SK-MEL-5 (cell line): ENCODE data around the gene ANKRD13D. TPM values are rescaled to one million over a fixed set of nuclear protein-coding genes. Genes with fewer than 3 reads are reported as not detected.
A peak's percentile ranks its signal among the peaks of the same experiment; 100 is the strongest.

Experiments
- DNase-seq: peaks from one replicate; pipeline ENCODE4 v3.0.0-alpha.2; 2016; ENCODE audit warnings: low read depth, low spot score
- in situ Hi-C: cut with HindIII; loops from 2 replicates; pipeline ENCODE4 v1.10.0; 2016; ENCODE audit warnings: low sequenced_read_pairs, high pct_unique_total_duplicates, low pct_unique_long_range_greater_than_20kb
- polyA plus RNA-seq, 2 experiments: library from polyadenylated mRNA; depleted of rRNA; stranded (reverse); fragments of >200 nt; gene quantifications; 2 replicates each; pipeline ENCODE4 v1.2.3, GENCODE V29; 2015
- total RNA-seq: library from RNA; depleted of rRNA; stranded (reverse); fragments of >200 nt; shearing (Covaris generic); gene quantifications from 2 replicates; pipeline ENCODE4 v1.2.3, GENCODE V29; 2014; rRNA removed

The ANKRD13D gene
- 16.9 and 17.8 TPM in 2 replicates for total RNA-seq
- 25.8 and 34.8 TPM in 2 replicates for polyA plus RNA-seq (2015; cell fraction: cytosol; rRNA removed)
- polyA plus RNA-seq (2015; cell fraction: nucleus; rRNA removed): 154 and 166 TPM in 2 replicates

DNA sequence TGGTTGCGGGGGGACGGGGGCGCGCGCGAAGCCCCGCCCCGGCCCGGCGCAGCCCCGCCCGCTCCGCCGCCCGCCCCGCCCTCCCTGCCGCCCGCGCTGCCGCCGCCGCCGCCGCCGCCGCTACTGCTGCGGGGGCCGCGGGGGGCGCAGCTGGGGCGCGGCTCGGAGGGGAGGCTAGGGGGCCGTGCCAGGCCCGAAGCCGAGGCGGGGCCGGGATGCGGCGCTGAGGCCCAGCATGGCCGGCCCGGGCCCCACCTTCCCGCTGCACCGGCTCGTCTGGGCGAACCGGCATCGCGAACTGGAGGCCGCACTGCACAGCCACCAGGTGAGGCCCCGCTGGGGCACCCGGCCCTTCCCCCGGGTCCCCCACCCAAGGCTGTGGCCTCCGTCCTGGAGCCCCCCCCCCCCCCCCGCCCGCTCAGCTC, at the start of gene ANKRD13D:
Gene ANKRD13D (plus strand): TSS at position 78 of the 425 bp plus-strand sequence. CDS start 158 bp downstream, at position 236.
- no peak for DNase-seq
- in situ Hi-C loops: no loop called here

DNA sequence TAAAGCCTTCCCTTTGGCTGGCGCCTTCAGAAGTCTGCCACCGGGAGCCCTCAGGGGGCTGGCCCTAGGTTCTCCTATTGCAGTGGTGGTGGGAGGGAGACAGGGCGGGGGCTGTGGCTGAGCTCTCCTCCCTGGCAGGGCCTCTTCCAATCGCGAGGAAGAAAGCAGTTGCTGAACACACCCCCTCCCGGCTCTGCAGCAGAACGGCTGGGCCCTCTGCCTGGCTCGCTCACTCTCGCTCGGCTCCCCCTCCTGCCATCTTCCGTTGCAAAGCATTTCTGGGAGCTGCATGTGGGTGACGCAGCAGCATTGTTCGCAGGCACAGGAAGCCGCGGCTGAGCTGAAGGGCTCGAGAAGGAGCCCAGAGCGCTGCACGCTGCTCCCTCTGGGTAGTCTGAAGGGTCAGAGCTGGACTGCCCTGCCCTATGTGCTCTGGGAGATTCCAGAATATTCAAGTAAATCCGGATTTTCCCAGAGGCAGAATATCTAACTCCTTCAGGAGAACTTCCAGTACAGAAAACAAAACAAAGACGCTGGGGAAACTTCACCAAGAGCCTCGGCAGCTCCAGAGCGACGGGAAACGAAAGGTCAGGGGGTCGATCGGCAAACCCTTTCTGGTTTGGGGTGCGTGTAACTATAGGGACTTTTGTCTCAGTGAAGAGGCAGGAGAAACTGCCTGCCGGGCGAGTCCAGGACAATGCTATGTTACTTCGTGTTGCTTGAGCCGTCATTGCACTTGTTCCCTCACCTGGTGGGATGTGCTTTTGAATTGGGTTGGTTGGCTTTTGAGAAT, 49.1 kb upstream of the ANKRD13D start:
- peak; percentile 96 for DNase-seq
- in situ Hi-C loops: no loop called here

DNA sequence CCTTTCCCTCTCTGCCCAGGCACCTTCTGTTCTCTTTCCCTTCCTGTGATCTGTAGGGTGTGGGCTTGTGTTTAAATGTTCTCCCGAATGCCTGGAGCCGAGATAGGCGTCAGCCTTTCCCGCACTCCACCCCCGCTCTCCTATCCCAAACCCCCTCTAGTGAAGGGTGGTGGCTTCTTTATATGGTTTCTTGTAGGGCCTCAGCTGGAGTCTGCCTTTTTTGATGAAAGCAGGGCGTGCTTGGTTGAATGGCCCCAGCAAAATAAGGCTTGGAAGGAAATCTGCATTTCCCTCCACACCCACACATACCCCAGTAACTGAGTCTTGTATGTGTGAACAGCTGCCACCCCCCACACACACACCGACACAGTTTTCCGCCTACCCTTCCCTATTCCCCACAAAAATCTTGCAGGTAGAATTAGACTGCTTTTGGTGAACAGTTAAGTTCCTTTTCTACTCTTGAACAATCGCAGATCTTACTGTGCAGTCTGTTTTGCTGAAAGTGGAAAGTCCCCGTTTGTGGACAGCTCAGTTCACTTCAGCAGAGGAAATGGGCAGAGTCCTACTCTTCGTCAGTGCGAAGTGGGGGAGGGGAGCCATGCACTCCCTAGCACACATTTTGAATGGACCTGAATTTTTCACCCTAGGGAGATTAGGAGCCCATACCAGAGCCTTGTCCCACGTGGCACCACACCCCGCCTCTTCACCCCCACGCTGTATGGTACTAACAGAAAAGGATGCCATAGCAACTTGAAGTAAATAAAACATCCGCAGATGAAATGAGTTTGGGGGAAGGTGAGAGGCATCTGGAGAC, 48.3 kb upstream of the ANKRD13D start:
- DNase-seq: peak; percentile 47

DNA sequence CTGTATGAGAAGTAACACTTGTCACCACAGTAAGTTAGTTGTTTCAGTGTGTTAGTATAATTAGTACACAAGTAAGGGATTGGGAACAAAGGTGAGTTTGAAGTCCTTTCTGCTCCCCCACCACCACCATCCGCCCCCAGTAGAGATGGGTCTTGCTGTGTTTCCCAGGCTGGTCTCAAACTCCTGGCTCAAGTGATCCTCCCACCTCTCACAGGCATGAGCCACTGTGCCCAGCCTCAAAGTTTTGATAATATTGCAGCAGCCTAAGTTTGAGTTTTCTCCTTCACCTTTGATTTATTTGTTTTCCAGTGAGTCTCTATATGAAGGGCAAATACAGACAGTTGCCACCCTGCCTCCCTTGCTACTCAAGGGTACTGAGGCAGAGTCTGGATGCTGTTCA, 46.6 kb upstream of the ANKRD13D start:
- in situ Hi-C loops: no loop called here
- no peak for DNase-seq

More for the DNA sequence above, 48.3 kb upstream of the ANKRD13D start:
- in situ Hi-C loops: no loop called here

DNA sequence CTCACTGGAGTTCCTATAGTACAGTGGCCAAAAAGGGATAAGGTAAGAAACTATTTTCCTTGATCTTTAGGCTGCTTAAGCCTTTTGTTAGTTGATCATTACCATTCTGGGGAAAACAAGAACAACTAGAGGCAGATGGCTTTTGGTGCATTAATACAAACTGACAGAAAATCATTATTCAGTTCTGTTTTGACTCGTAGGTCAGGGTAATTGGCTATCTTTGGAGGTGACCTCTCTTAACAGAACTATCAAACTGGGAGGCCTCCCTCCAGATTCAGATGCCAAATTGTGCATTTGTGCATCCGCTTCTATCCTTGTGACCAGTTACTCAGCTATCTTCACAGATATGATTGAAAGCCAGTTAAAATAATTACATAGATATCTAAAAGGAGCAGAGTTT, 46.1 kb upstream of the ANKRD13D start:
- DNase-seq: no peak
- in situ Hi-C loops: no loop called here

DNA sequence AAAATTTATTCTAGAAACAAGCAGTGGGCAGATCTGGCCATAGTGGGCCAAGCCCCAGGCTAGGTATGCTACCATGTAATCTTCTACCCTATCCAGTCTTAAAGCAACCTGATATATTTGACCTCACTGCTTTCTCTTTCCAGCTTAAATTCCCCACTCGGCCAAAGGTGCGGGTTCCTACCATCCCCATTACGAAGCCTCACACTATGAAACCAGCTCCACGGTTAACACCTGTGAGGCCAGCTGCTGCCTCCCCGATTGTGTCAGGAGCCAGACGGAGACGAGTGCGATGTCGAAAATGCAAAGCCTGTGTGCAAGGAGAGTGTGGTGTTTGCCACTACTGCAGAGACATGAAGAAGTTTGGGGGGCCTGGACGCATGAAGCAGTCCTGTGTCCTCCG, 44.1 kb upstream of the ANKRD13D start:
- in situ Hi-C loops: no loop called here
- no peak for DNase-seq

DNA sequence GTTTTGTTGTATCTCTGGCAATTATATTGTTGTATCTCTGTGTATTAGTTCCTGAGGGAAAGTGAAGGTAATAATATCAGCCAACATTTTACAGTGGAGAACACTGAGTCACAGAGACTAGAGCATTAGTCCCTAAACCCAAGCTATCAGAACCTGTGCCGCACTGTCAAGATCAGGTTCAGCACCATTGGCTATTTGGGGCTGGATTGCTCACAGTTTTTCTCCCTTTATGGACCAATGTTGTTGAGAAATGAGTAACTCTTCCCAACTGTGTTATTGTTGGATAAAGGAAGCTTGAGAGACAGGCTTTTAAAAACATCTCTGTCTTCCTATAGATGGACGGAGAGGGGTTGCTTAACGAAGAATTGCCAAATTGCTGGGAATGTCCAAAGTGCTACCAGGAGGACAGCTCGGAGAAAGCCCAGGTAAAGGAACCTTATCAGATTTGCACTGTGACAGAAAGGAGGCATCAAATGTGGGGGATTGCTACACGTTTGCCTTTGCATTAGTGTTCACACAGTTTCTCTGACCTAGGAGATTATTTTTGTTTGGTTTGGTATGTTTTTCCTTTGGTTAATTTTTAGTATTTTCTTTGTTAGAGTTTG, 41.1 kb upstream of the ANKRD13D start:
- in situ Hi-C loops: no loop called here
- DNase-seq: no peak

DNA sequence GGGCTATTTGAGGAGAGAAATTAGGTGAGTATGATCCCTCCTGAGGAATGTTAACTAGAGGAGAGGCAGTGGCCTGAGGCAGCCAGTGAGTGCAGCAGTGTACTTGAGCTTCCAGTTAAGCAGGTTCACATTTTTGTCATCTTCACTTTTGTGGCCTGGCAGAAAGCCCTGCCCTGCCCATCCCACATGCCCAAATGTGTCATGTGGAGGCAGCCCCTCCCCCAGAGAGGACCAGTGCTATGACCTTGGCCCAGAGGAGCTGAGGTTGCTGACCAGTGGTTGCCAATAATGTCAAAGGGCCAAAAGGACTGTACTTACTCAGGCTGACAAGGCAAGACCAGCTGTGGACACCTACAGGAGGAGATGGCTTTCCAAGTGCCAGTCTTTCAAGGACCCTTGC, 40.5 kb upstream of the ANKRD13D start:
- no peak for DNase-seq
- in situ Hi-C loops: no loop called here

DNA sequence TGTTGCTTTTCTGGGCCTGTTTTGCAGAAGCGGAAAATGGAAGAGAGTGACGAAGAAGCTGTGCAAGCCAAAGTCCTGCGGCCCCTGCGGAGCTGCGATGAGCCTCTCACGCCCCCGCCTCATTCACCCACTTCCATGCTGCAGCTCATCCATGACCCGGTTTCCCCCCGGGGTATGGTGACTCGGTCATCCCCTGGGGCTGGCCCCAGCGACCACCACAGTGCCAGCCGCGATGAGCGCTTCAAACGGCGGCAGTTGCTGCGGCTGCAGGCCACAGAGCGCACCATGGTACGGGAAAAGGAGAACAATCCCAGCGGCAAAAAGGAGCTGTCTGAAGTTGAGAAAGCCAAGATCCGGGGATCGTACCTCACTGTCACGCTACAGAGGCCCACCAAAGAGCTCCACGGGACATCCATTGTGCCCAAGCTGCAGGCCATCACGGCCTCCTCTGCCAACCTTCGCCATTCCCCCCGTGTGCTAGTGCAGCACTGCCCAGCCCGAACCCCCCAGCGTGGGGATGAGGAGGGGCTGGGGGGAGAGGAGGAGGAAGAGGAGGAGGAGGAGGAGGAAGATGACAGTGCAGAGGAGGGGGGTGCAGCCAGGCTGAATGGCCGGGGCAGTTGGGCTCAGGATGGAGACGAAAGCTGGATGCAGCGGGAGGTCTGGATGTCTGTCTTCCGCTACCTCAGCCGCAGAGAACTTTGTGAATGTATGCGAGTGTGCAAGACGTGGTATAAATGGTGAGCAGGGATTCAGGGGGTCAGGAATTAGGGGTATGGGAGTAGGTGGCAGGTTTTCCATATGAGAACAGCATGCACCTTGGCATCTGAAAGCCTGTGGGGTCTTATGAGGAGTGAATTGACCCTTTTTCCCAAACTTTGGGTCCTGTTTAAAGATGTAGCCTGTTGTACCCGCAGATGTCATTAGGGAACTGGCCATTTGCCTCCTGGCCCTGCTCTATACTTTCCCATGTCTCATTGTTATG, 38.8 kb upstream of the ANKRD13D start:
- in situ Hi-C loops: no loop called here
- no peak for DNase-seq

DNA sequence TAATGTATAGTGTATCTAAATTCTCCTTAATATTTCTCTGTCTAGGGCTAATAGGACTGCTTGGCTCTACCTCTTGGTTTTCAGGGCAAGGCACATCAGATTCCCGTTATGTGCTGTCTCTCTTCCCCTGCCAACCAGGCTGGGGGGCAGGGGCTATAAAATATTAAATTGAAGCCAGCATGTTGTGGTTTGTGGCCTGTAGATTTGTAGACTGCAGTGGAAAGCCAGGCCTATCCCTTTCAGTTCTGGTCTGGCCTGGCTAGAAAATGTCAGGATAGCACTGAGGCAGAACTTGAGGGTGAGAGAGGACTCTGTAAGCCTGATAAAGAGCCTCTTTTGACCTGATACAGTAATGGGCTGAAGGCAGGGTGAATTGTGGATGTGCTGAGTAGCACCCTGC, 37.3 kb upstream of the ANKRD13D start:
- no peak for DNase-seq
- in situ Hi-C loops: no loop called here

DNA sequence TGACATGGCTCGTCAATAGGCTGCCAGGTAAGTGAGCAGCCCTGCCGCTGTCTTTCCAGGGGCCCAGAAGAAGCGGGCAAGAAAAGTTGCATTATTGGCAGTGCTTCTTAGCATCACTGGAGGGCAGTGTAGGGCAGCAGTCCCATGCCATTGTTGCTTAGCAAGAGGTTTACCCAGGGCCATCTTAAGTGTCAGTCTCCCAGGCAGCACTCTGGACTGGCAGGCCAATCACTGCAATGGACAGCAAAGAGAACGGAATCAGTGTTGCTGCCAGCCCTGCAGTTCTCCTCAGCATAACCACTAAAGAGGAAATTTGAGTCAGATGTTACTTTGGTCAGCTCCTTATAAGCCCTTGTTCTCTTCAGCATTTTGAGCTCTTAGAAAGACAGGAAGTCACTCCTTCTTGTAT, 36.3 kb upstream of the ANKRD13D start:
- peak; percentile 76 for DNase-seq
- in situ Hi-C loops: no loop called here

DNA sequence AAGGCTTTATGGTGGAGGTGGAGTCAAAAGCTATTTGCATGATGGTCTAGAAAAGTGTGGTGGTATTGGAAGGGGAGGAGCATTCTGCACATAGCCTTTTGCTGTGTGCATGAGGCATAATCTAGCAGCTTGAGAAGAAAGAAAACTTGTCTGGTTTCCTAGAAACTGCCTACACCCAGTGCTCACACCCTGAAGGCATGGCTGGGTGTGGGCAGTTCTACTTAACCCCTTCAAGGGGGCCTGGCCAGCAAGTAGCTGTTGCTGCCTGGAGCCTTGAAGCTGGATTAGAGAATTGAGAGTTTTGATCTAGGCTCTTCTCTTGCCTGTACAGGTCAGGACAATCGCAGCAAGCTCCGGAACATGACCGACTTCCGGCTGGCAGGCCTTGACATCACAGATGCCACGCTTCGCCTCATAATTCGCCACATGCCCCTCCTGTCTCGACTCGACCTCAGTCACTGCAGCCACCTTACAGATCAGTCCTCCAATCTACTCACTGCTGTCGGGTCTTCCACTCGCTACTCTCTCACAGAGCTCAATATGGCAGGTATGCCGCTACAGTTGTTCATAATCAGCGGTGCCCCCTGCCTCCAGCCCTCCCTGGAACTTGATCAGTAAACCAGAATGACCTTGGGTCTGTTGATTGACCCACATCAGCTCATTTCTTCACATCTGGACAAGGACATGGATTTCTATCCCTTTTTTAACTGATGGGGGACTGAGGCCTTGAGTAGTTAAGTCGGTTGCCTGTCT, 35.1 kb upstream of the ANKRD13D start:
- peak; percentile 29 for DNase-seq
- in situ Hi-C loops: no loop called here

DNA sequence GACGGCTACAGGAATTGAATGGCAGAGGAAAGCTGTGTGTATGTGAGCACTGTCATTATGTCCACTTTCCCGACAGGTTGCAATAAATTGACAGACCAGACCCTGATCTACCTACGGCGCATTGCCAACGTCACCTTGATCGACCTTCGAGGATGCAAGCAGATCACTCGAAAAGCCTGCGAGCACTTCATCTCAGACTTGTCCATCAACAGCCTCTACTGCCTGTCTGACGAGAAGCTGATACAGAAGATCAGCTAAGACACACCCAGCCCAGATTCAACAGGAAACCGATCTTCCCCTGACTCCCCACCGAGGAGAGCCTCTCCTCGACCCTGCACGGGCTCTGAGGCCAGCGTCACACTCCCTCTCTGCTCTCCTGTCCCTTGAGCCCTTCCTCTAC, 34.3 kb upstream of the ANKRD13D start:
- DNase-seq: no peak
- in situ Hi-C loops: no loop called here

DNA sequence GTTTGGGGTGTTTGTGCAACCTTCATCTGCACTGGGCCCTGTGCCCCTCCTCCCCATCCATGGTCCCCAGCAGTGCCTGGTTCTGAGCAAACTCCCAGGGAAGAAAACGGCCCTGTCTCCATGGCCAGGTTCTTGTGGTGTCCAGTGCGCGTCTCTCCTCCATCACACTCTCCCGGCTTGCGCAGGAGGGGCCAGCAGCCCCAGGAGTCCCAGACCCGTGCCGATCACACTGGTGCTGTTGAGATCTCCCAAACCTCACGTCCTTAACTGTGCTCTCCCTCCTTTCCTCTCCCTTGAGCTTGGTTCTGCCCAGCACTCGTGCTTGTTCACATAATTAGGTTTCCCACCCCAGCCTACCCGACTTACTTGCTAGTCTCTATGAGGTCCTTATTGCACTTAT, 33.8 kb upstream of the ANKRD13D start:
- DNase-seq: no peak
- in situ Hi-C loops: no loop called here

DNA sequence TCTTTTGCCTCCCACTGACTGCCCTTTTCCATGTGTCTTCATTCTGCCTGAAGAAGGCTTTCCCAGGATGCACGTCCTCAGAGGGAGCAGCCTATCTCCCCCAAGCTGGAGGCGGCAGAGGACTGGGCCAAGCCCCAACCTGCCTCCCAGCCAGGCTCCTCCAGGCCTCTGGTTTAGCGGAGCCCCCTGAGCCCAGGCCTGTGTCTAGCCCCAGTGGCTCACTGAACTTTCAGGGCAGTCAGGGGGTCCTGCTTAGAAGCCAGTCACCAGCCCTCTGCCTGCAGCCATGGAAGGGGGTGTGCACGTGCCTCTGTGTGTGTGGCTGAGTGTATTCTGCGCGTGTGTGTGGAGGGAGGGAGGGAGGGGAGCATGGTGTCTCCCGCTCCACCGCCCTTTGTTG, 33.2 kb upstream of the ANKRD13D start:
- in situ Hi-C loops: no loop called here
- DNase-seq: no peak

DNA sequence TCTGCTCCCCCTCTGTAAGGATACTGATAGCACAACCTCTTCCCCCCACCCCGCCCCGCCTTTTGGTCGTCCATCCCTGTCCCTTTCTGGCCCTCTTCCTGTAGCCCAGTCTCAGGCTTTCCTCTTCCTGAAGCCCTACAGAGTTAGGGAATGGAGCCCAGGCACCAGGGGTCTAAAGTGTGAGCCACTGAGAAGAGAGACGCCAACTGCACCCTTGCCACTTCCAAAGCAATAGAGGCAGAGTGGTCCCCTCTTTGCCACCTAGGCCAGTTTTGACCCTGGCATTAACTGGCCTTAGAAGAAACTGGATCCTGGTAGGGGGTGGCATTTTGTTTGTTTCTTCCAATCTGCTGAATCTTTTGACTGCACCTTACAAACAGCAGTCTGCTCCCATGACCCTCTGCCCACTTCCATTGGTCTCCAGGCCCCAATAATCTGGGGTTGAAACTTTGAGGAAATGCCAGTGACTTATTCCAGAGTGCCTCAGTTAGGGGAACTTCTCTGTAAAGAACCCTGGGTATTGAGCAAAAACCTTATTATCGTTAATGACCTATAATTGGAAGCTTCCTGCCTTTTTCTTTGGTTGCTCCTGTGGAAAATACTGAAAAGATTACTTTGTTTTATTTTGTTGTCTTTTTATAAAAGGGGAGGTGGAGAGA, 32.5 kb upstream of the ANKRD13D start:
- no peak for DNase-seq
- in situ Hi-C loops: no loop called here
